GM19455 (cell line): Measurements from ENCODE around the gene EFCAB11.
"Not testable (repeated sequence)": the region's sequence is repeated elsewhere in the genome, so short reads cannot be mapped to it uniquely, and the experiment has no call there.

Experiments used
- ATAC-seq: cut with Tn5 transposase; IDR thresholded peaks from one replicate; pipeline ENCODE4 v1.9.1; 2021; ENCODE audit not compliant: unreplicated experiment

The EFCAB11 gene

GRCh38 chr14:89912667-89913211 lies 41.8 kb downstream of the EFCAB11 start:
- ATAC-seq = no peak

DNA sequence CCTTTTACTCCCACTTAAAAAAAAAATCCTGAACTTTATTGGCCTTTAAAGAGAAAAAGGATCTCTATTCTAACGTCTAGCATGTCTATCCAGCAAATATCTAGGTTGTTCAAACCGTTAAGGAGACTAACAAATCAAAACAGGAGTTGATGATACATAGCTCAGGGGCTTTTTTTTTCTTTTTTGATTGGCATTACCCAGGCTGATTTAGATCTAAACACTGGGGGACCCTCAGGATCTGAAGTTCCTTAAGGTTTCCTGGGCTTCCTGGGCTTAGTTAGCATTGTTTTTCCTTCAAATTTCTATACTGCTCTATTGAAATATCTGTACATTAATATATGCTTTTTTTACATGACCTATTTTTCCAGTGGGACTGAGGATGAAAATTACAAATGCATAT lies 42.3 kb downstream of the EFCAB11 start:
- ATAC-seq = no peak

DNA sequence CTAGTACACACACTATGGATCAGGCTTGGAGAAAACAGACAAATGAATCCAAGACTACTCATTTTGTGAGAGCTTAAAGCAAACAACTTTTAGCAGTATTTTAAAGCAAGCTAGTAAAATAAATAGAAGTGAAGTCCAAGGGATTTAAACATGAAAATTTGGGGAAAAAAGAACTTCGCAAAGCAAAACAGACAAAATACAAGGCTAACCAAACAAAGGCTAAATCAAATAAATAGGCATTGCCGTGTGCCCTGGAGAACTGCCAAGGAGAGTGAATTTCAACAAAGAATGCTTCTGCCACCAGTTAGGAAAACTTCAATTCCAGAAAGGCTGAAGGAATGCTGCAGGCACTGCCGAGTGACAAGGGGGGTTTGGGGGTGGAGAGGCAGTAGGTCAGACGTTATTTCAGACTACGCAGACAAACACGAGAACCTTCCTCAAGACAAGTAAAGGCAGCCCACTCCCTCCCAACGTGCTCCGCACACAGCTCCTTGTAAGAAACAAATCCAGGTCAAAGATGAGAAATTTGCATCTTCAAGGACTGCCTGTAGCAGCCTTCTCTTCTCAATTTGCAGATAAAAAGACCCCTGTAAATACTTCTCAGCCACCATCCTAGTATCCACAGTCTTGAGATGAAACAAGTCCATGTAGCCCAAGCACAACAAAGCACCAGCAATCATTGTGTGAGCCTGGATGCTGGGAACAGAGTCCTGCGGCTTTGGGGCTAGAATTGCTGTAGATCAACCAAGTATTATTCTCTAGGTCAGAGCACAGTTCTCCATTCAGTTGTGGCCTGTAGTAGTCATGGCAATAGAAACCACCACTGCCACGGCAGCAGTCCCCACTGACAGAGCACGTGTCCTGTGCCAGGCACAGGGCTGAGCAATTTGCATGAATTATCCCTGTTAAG lies 43.3 kb downstream of the EFCAB11 start:
- no peak for ATAC-seq

DNA sequence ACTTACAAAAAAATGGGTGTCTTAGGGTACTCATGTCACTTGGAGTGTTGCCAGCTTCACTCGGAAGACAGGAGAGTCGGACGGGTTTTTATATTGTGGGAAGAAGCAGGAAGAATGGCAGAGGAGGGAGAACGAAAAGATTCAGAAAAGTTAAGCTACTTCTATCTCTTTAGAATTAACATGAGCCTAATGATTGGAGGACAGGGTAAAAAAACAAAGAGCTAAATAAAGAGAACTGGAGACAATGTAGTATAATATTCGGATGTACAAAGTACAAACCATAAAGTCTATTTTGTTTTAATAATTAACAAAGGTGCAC lies 43.9 kb downstream of the EFCAB11 start:
- ATAC-seq = no peak

GRCh38 chr14:89909586-89909985 lies 44.9 kb downstream of the EFCAB11 start:
- no peak for ATAC-seq

DNA sequence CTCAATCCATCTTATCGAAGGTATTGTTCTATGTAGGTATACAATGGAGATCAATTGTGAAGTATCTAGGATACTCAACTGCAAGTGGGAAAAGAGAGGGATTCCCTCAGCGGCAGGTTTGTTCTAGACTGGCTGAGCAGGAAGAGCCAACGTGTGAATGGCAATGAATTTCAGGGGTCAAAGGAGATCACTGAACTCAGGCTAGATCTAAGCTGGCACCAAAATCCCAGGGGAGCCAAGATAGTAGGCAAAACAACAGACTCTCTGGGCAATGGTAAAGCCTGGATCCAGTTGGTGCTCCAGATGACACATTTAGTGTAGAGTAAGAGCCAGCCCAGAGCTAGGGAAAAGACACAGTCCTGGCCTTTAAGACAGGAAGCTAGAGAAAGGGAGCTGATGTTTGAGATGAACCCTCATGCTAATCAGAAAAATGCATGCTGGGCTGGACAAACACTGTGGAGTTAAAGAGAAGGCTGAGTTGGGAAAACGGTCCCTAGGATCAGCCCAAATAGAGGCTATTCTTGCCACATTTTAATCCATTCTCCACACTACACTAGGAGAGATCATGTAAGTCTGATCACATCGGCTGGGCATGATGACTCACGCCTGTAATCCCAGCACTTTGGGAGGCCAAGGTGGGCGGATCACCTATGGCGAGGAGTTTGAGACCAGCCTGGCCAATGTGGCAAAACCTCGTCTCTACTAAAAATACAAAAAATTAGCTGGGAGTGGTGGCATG lies 45.6 kb downstream of the EFCAB11 start:
- no peak for ATAC-seq

- no peak for ATAC-seq
Observed at GRCh38 chr14:89907655-89908054, 46.9 kb downstream of the EFCAB11 start.

DNA sequence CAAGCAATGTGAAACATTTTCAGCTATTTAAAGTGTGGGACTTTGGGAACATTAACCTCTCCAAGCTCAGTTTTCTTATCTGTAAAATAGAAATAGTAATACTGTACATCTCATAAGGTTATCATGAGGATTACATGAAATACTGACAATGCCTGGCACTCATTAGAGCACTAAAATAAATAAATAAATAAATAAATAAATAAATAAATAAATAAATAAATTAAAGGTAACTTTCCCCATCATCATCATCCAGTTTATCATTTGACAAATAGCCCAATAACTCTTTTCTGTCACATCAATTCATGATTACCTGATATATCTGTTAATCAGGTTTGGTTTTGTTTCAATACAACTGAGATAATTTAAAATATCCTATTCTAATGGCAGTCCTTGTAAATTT lies 48.5 kb downstream of the EFCAB11 start:
- no peak for ATAC-seq

- ATAC-seq = no peak
Observed at GRCh38 chr14:89903340-89903952, 51.1 kb downstream of the EFCAB11 start.

- no peak for ATAC-seq
Observed at GRCh38 chr14:89902881-89903280, 51.6 kb downstream of the EFCAB11 start.

- no peak for ATAC-seq
Observed at GRCh38 chr14:89900802-89901201, 53.7 kb downstream of the EFCAB11 start.

- ATAC-seq = no peak
Observed at GRCh38 chr14:89899917-89900663, 54.4 kb downstream of the EFCAB11 start.

GRCh38 chr14:89899291-89899690 lies 55.2 kb downstream of the EFCAB11 start:
- ATAC-seq = no peak

DNA sequence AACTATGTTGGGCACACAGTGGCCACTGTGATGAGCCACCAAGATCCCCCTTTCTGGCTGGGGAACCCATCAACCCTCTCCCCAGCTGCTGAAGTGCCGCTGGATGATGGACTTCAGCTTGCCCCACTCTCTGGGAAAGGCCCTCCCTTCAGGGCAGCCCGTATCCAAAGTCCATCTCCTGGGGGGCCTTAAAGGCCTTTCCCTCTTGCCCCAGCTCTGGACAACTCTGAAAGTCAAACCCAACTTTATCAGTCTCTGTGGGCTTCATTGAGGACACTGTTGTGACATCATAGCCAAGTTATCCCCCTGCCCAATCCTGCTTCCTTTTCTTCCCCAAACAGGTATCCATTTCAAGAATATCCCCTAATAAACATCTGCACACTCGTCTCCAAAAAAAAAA lies 61.1 kb downstream of the EFCAB11 start:
- not testable (repeated sequence) for ATAC-seq

DNA sequence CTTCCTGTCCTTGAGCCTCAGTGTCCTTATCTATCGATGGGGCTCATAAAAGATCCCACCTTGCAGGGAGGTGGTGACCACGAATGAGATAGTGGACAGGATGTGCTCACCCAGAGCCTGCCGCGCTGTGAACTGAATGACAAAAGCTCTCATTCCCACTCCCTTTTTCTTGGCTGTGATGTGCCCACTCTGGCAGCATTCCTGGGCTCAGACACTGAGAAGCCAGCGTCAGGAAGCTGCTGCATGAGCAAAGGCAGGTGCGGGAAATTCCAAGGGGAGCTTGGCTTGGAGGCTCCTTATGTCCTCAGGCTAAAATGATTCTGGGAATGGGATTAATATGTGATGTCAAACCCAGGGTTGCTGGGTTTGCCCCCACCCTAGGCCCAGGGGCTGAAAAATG lies 61.6 kb downstream of the EFCAB11 start:
- no peak for ATAC-seq

DNA sequence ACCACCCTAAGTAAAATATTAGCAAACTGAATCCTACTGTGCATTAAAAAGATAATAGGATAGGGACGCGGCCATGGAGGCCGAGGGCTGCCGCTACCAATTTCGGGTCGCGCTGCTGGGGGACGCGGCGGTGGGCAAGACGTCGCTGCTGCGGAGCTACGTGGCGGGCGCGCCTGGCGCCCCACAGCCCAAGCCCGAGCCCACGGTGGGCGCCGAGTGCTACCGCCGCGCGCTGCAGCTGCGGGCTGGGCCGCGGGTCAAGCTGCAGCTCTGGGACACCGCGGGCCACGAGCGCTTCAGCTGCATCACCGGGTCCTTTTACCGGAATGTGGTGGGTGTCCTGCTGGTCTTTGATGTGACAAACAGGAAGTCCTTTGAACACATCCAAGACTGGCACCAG lies 62.8 kb downstream of the EFCAB11 start:
- not testable (repeated sequence) for ATAC-seq

GRCh38 chr14:89891055-89891454 lies 63.5 kb downstream of the EFCAB11 start:
- ATAC-seq = no peak

GRCh38 chr14:89890589-89890988 lies 63.9 kb downstream of the EFCAB11 start:
- no peak for ATAC-seq

DNA sequence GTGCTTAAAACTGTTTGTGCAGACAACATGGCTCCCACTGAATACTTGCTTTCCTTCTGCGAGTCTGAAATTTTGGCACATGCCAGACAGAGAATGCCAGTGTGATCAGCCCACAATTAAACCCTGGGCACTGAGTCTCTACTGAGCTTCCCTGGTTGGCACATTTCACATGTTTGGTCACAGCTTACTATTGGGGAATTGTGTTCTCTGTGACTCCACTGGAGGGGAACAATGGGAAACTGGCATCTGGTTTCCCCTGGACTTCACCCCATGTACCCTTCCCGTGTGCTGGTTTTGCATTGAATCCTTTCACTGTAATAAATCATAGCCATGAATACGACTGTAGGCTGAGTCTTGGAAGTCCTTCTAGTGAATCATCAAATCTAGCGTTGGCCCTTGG lies 64.9 kb downstream of the EFCAB11 start:
- ATAC-seq = no peak

GRCh38 chr14:89884761-89885160 lies 69.8 kb downstream of the EFCAB11 start:
- ATAC-seq = no peak

DNA sequence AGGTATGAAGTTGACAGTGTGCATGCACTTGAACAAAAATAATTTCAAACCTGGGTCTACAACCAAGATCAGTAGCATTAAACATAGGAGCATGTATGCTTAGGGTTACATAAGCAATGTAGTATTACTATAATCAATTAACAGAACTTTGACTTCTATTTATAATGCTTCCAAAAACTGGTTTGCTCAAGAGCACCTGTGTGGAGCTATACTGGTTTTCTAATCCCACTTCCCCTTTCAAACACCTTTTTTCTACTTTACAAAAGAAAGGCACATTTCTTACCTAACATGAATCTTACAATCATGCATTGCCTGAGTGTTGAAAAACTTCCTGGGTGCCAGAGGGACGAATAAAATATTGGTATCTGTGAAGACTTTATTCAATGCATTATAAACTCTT lies 72.7 kb downstream of the EFCAB11 start:
- ATAC-seq = peak; percentile 74
